Measurements from ENCODE around the gene PLBD2. TPM values are rescaled to one million over a fixed set of nuclear protein-coding genes. Genes with fewer than 3 reads are reported as not detected.

The PLBD2 gene
- total and polyA plus RNA-seq, 4 donors: 12.1 to 31.2 (median 19.6) TPM

DNA sequence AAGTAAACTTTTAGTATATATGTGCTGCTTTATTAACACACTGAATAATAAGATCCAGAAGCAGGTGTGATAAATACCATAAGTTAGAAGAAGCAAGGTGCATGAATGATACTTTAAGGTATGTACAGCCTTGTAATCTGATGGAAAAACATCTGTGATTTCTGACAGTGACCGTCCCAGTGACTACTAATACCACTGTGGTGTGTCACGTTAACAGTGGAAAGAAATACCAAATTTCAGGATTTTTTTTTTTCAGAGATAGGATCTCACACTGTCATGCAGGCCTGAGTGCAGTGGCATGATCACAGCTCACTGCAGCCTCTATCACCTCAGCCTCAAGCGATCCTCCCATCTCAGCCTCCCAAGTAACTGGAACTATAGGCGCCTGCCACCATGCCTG, 23.8 kb downstream of the PLBD2 start:
- no peaks in the 10 kb centered on the region for H3K27me3 ChIP-seq (ENCODE audit: control insufficient read depth in 4 of 4, insufficient read depth in 4 of 4, low read length in 3 of 4)
- peaks cover 0 to 2% (median 0%) of the 10 kb centered on the region in 4 donors for H3K4me1 ChIP-seq (ENCODE audit: control insufficient read depth in 4 of 4, insufficient read depth in 4 of 4, low read length in 3 of 4)
- 98% methylated on average over 4 of the region's 4 CpGs for WGBS
- TF ChIP-seq TAF1 (conservative IDR thresholded peaks at IDR 0.05) (no peak), RAD21 (IDR thresholded peaks at IDR 0.05) (no peak), JUND (IDR thresholded peaks at IDR 0.05) (no peak), GABPA (IDR thresholded peaks at IDR 0.05 in 1 of 2, conservative IDR thresholded peaks at IDR 0.05 in 1 of 2) (no peak), FOXA2 (IDR thresholded peaks at IDR 0.05) (no peak), EGR1 (IDR thresholded peaks at IDR 0.05; ENCODE audit: low read depth in 2 of 2) (no peak), YY1 (IDR thresholded peaks at IDR 0.05) (no peak), FOXA1 (IDR thresholded peaks at IDR 0.05) (no peak)
- TF ChIP-seq, protein P1, sequence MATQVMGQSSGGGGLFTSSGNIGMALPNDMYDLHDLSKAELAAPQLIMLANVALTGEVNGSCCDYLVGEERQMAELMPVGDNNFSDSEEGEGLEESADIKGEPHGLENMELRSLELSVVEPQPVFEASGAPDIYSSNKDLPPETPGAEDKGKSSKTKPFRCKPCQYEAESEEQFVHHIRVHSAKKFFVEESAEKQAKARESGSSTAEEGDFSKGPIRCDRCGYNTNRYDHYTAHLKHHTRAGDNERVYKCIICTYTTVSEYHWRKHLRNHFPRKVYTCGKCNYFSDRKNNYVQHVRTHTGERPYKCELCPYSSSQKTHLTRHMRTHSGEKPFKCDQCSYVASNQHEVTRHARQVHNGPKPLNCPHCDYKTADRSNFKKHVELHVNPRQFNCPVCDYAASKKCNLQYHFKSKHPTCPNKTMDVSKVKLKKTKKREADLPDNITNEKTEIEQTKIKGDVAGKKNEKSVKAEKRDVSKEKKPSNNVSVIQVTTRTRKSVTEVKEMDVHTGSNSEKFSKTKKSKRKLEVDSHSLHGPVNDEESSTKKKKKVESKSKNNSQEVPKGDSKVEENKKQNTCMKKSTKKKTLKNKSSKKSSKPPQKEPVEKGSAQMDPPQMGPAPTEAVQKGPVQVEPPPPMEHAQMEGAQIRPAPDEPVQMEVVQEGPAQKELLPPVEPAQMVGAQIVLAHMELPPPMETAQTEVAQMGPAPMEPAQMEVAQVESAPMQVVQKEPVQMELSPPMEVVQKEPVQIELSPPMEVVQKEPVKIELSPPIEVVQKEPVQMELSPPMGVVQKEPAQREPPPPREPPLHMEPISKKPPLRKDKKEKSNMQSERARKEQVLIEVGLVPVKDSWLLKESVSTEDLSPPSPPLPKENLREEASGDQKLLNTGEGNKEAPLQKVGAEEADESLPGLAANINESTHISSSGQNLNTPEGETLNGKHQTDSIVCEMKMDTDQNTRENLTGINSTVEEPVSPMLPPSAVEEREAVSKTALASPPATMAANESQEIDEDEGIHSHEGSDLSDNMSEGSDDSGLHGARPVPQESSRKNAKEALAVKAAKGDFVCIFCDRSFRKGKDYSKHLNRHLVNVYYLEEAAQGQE (IDR thresholded peaks at IDR 0.05): no peak
- DNase-seq (ENCODE audit: low spot score): no peak
- no peak overlapping the region for H3K27ac ChIP-seq (ENCODE audit: low read depth in 1 of 2, low read length in 2 of 2)
- H3K9me3 ChIP-seq (ENCODE audit: control insufficient read depth in 4 of 4, low read length in 3 of 4): no peaks in the 10 kb centered on the region
- no peak overlapping the region for H3K9ac ChIP-seq (ENCODE audit: low read depth in 1 of 2, low read length in 2 of 2)
- H3K36me3 ChIP-seq (ENCODE audit: control insufficient read depth in 4 of 4, insufficient read depth in 3 of 4, low read depth in 1 of 4, low read length in 3 of 4): peaks cover 0 to 14% (median 10%) of the 10 kb centered on the region in 4 donors
- no peak overlapping the region for H3K4me3 ChIP-seq (ENCODE audit: low read depth in 1 of 3, low read length in 3 of 3)

GRCh38 chr12:113384778-113385177, 26.4 kb downstream of the PLBD2 start:
- TF ChIP-seq, protein P2, sequence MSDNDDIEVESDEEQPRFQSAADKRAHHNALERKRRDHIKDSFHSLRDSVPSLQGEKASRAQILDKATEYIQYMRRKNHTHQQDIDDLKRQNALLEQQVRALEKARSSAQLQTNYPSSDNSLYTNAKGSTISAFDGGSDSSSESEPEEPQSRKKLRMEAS (IDR thresholded peaks at IDR 0.05): no peak
- no peak for TF ChIP-seq ATF3 (IDR thresholded peaks at IDR 0.05)
- no peak for TF ChIP-seq SP1 (IDR thresholded peaks at IDR 0.05)
- TF ChIP-seq RAD21 (IDR thresholded peaks at IDR 0.05): no peak
- TF ChIP-seq RXRA (IDR thresholded peaks at IDR 0.05): no peak
- no peak for TF ChIP-seq YY1 (IDR thresholded peaks at IDR 0.05)
- TF ChIP-seq, protein P1 (IDR thresholded peaks at IDR 0.05): no peak
- TF ChIP-seq HNF4G (IDR thresholded peaks at IDR 0.05): no peak
- TF ChIP-seq HNF4A (conservative IDR thresholded peaks at IDR 0.05): no peak
- TF ChIP-seq ZBTB33 (IDR thresholded peaks at IDR 0.05): no peak
- no peak for TF ChIP-seq GABPA (IDR thresholded peaks at IDR 0.05 in 1 of 2, conservative IDR thresholded peaks at IDR 0.05 in 1 of 2)
- TF ChIP-seq EGR1 (IDR thresholded peaks at IDR 0.05; ENCODE audit: low read depth in 2 of 2): no peak
- TF ChIP-seq NR2F2 (IDR thresholded peaks at IDR 0.05): no peak
- TF ChIP-seq FOXA1 (IDR thresholded peaks at IDR 0.05): no peak
- Histone ChIP-seq H3K4me3 (ENCODE audit: low read depth in 1 of 3, low read length in 3 of 3) (no peak overlapping the region), H3K4me1 (ENCODE audit: control insufficient read depth in 4 of 4, insufficient read depth in 4 of 4, low read length in 3 of 4) (peaks cover 0 to 2% (median 0%) of the 10 kb centered on the region in 4 donors), H3K36me3 (ENCODE audit: control insufficient read depth in 4 of 4, insufficient read depth in 3 of 4, low read depth in 1 of 4, low read length in 3 of 4) (peaks cover 0 to 24% (median 9%) of the 10 kb centered on the region in 4 donors), H3K27me3 (ENCODE audit: control insufficient read depth in 4 of 4, insufficient read depth in 4 of 4, low read length in 3 of 4) (no peaks in the 10 kb centered on the region), H3K27ac (ENCODE audit: low read depth in 1 of 2, low read length in 2 of 2) (no peak overlapping the region), H3K9ac (ENCODE audit: low read depth in 1 of 2, low read length in 2 of 2) (no peak overlapping the region), H3K9me3 (ENCODE audit: control insufficient read depth in 4 of 4, low read length in 3 of 4) (no peaks in the 10 kb centered on the region)
- 94% methylated on average over 14 of the region's 14 CpGs for WGBS
- no peak for DNase-seq (ENCODE audit: low spot score)
